KBM-7 (cell line): Measurements from ENCODE around the gene GSS.
"Not testable (repeated sequence)": the region's sequence is repeated elsewhere in the genome, so short reads cannot be mapped to it uniquely, and the experiment has no call there.

Experiments
- DNase-seq: peaks from one replicate; pipeline ENCODE4 v3.0.0-alpha.2; 2015
- in situ Hi-C: fragments of 300-500 bp; cut with MboI; formaldehyde crosslinking; loops from 2 replicates; pipeline ENCODE4 v1.14.3; 2020; ENCODE audit warnings: low sequenced_read_pairs, low pct_unique_long_range_greater_than_20kb, mixed read lengths

The GSS gene

GRCh38 chr20:34922654-34923381, 32.8 kb downstream of the GSS start:
- DNase-seq: no peak

GRCh38 chr20:34921436-34921835, 34.2 kb downstream of the GSS start:
- DNase-seq: no peak
- in situ Hi-C loops: no loop called here

More at GRCh38 chr20:34922654-34923381, 32.8 kb downstream of the GSS start:
- in situ Hi-C loops: no loop called here

GRCh38 chr20:34920055-34920454, 35.6 kb downstream of the GSS start:
- no peak for DNase-seq
- in situ Hi-C loops: no loop called here

GRCh38 chr20:34916774-34917354, 38.7 kb downstream of the GSS start:
- DNase-seq: no peak
- in situ Hi-C loops: no loop called here

GRCh38 chr20:34915749-34916455, 39.7 kb downstream of the GSS start:
- DNase-seq: no peak
- in situ Hi-C loops: no loop called here

GRCh38 chr20:34915131-34915530, 40.5 kb downstream of the GSS start:
- DNase-seq: no peak
- in situ Hi-C loops: no loop called here

GRCh38 chr20:34907616-34908469, 47.8 kb downstream of the GSS start:
- peak; percentile 56 for DNase-seq
- in situ Hi-C loops: no loop called here

- in situ Hi-C loops: no loop called here
- no peak for DNase-seq
Measured at GRCh38 chr20:34904202-34904621, 51.4 kb downstream of the GSS start.

- DNase-seq, in situ Hi-C loops: not testable (repeated sequence)
Measured at GRCh38 chr20:34898731-34899130, 56.9 kb downstream of the GSS start.

GRCh38 chr20:34898129-34898528, 57.5 kb downstream of the GSS start:
- in situ Hi-C loops, DNase-seq: not testable (repeated sequence)

GRCh38 chr20:34896086-34896621, 59.5 kb downstream of the GSS start:
- DNase-seq: no peak
- in situ Hi-C loops: no loop called here

- in situ Hi-C loops: no loop called here
- no peak for DNase-seq
Measured at GRCh38 chr20:34895465-34895864, 60.1 kb downstream of the GSS start.

GRCh38 chr20:34894723-34895122, 60.9 kb downstream of the GSS start:
- no peak for DNase-seq
- in situ Hi-C loops: no loop called here

- in situ Hi-C loops: no loop called here
- no peak for DNase-seq
Measured at GRCh38 chr20:34892671-34893070, 62.9 kb downstream of the GSS start.

GRCh38 chr20:34891166-34892062, 64.2 kb downstream of the GSS start:
- peak; percentile 24 for DNase-seq
- in situ Hi-C loops: no loop called here

GRCh38 chr20:34888468-34888867, 67.1 kb downstream of the GSS start:
- DNase-seq: peak; percentile 31
- in situ Hi-C loops: no loop called here

GRCh38 chr20:34887023-34887422, 68.6 kb downstream of the GSS start:
- in situ Hi-C loops: no loop called here
- no peak for DNase-seq

- DNase-seq: no peak
- in situ Hi-C loops: no loop called here
Measured at GRCh38 chr20:34886122-34886521, 69.5 kb downstream of the GSS start.
